Cardiac muscle cell (in vitro differentiated cells and primary cell): Measurements from ENCODE around the gene FRY. TPM values are rescaled to one million over a fixed set of nuclear protein-coding genes. Genes with fewer than 3 reads are reported as not detected.

Experiments
- DNase-seq, 2 donors: peaks; one replicate each; pipeline versions ENCODE4 v3.0.0 to v3.0.0-alpha.2; 2010 to 2017; ENCODE audit warnings: low read depth in 1 of 2, low spot score in 1 of 2
- H3K27ac ChIP-seq: fragments of 200-600 bp; sonication (generic); 2 replicates; pipeline ENCODE4 v1.5.1; 2016
- H3K27me3 ChIP-seq: fragments of 200-600 bp; sonication (generic); 2 replicates; pipeline ENCODE4 v1.6.0; 2016; ENCODE audit warnings: control low read depth
- H3K36me3 ChIP-seq: fragments of 200-600 bp; sonication (generic); 2 replicates; pipeline ENCODE4 v1.5.1; 2016; ENCODE audit warnings: control low read depth
- H3K4me1 ChIP-seq: fragments of 200-600 bp; sonication (generic); 2 replicates; pipeline ENCODE4 v1.8.1; 2017; ENCODE audit warnings: low read depth, mild to moderate bottlenecking, mixed run types
- H3K4me3 ChIP-seq: fragments of 200-600 bp; sonication (generic); 2 replicates; pipeline ENCODE4 v1.5.1; 2016; ENCODE audit warnings: mild to moderate bottlenecking
- H3K9me3 ChIP-seq: fragments of 200-600 bp; sonication (generic); 2 replicates; pipeline ENCODE4 v1.5.1; 2017; ENCODE audit warnings: low read depth, mild to moderate bottlenecking, control low read depth
- CTCF ChIP-seq: IDR thresholded peaks from 2 replicates; pipeline ENCODE4 v1.5.1; 2012; ENCODE audit warnings: low read depth, mild to moderate bottlenecking, low read length
- polyA plus RNA-seq: library from polyadenylated mRNA; unstranded; fragments of >200 nt; fragmentation: Nextera tagmentation; extraction: Ambion mirVana; gene quantifications from 2 replicates; pipeline ENCODE4 v1.2.1, GENCODE V29; 2016
- total RNA-seq: library from RNA; depleted of rRNA; stranded (reverse); fragments of >200 nt; gene quantifications from 2 replicates; pipeline ENCODE4 v1.2.3, GENCODE V29; 2016

The FRY gene
- total and polyA plus RNA-seq, 2 experiments from 2014 or later, result 2.4 to 13.2 TPM

- no peak for DNase-seq
- Histone ChIP-seq H3K4me1 (peaks cover 19% of the 10 kb centered on the region), H3K4me3 (no peak overlapping the region), H3K36me3 (no peaks in the 10 kb centered on the region), H3K27me3 (no peaks in the 10 kb centered on the region), H3K9me3 (no peaks in the 10 kb centered on the region), H3K27ac (no peak overlapping the region)
- TF ChIP-seq CTCF, result no peak
Measured at GRCh38 chr13:32259116-32259515, 227.5 kb downstream of the FRY start.

GRCh38 chr13:32261567-32261966 lies 230.0 kb downstream of the FRY start:
- H3K4me3 ChIP-seq, result no peak overlapping the region
- H3K27ac ChIP-seq, result no peak overlapping the region
- no peaks in the 10 kb centered on the region for H3K27me3 ChIP-seq
- peaks cover 19% of the 10 kb centered on the region for H3K4me1 ChIP-seq
- H3K36me3 ChIP-seq, result no peaks in the 10 kb centered on the region
- no peak for TF ChIP-seq CTCF
- H3K9me3 ChIP-seq, result no peaks in the 10 kb centered on the region
- DNase-seq, result peak; percentile 26 to 97

- no peak for TF ChIP-seq CTCF
- H3K36me3 ChIP-seq, result no peaks in the 10 kb centered on the region
- H3K9me3 ChIP-seq, result no peaks in the 10 kb centered on the region
- no peak overlapping the region for H3K27ac ChIP-seq
- peaks cover 17% of the 10 kb centered on the region for H3K4me1 ChIP-seq
- DNase-seq, result no peak
- H3K27me3 ChIP-seq, result no peaks in the 10 kb centered on the region
- H3K4me3 ChIP-seq, result no peak overlapping the region
Measured at GRCh38 chr13:32262165-32262564, 230.6 kb downstream of the FRY start.

GRCh38 chr13:32262619-32263018 lies 231.0 kb downstream of the FRY start:
- H3K4me1 ChIP-seq, result peaks cover 14% of the 10 kb centered on the region
- no peaks in the 10 kb centered on the region for H3K9me3 ChIP-seq
- H3K27ac ChIP-seq, result no peak overlapping the region
- DNase-seq, result no peak
- no peak overlapping the region for H3K4me3 ChIP-seq
- TF ChIP-seq CTCF, result no peak
- no peaks in the 10 kb centered on the region for H3K27me3 ChIP-seq
- no peaks in the 10 kb centered on the region for H3K36me3 ChIP-seq

GRCh38 chr13:32264407-32264806 lies 232.8 kb downstream of the FRY start:
- Histone ChIP-seq H3K27me3 (no peaks in the 10 kb centered on the region), H3K36me3 (no peaks in the 10 kb centered on the region), H3K9me3 (no peaks in the 10 kb centered on the region), H3K4me1 (peaks cover 13% of the 10 kb centered on the region), H3K4me3 (no peak overlapping the region), H3K27ac (no peak overlapping the region)
- peak in 1 of 2 donors; percentile 83 for DNase-seq
- no peak for TF ChIP-seq CTCF

GRCh38 chr13:32265726-32266125 lies 234.2 kb downstream of the FRY start:
- Histone ChIP-seq H3K27ac (no peak overlapping the region), H3K9me3 (no peaks in the 10 kb centered on the region), H3K4me3 (no peak overlapping the region), H3K27me3 (no peaks in the 10 kb centered on the region), H3K4me1 (peaks cover 8% of the 10 kb centered on the region), H3K36me3 (no peaks in the 10 kb centered on the region)
- DNase-seq, result peak in 1 of 2 donors; percentile 66
- TF ChIP-seq CTCF, result no peak
